Umbilical cord (tissue), 2 donors: ENCODE results near the gene PRR13. TPM values are rescaled to one million over a fixed set of nuclear protein-coding genes. Genes with fewer than 3 reads are reported as not detected.
A peak's percentile ranks its signal among the peaks of the same experiment; 100 is the strongest.
"Not testable (repeated sequence)": the region's sequence is repeated elsewhere in the genome, so short reads cannot be mapped to it uniquely, and the experiment has no call there.

Experiments used
- DNase-seq: peaks from one replicate; pipeline ENCODE4 v3.0.0-alpha.2; 2015; ENCODE audit warnings: low spot score
- total RNA-seq: library from RNA; depleted of rRNA; stranded (reverse); fragments of >200 nt; gene quantifications from one replicate; pipeline ENCODE4 v1.2.3, GENCODE V29; 2014; ENCODE audit warnings: low replicate concordance; ENCODE audit not compliant: insufficient read depth

Gene PRR13
- total RNA-seq, 1 donor from 2014 or later, result 26.0 TPM

DNA sequence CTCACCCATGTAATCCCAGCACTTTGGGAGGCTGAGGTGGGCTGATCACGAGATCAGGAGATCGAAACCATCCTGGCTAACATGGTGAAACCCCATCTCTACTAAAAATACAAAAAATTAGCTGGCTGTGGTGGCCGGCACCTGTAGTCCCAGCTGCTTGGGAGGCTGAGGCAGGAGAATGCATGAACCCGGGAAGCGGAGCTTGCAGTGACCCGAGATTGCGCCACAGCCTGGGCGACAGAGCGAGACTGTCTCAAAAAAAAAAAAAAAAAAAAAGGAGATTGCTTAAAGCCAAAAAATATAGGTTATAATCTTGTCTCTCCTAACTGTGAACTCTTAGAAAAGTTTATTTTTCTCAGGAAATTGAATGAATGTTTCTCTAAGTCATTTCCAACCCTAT, 6.2 kb upstream of the PRR13 start:
- not testable (repeated sequence) for DNase-seq

DNA sequence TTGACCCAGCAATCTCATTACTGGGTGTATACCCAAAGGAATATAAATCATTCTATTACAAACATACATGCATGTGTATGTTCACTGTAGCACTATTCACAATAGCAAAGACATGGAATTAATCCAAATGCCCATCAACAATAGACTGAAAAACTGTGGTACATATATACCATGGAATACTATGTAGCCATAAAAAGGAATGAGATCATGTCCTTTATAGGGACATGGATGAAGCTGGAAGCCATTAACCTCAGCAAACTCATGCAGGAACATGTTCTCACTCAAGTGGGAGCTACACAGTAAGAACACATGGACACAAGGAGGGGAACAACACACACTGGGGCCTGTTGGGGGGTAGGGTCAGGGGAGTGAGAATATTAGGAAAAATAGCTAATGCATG, 2.0 kb upstream of the PRR13 start:
- not testable (repeated sequence) for DNase-seq

DNA sequence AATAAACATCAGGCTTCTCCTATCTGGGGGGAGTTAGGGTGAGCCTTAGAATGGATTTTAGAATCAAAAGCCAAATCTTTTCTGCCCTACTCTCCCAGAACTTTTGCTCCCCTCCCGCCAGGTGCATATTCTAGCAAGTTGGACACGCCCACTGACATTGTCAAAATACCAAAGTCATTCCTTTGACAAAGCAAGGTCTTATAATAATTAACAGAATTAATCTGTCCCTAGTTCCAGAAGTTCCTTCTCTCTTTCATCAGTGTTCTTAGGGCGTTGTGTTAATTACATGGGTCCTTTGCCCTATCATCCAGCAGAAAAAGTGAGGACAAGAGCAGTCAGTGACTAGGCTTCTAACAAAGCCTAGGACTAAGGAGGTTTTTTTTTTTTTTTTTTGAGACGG, 2.4 kb downstream of the PRR13 start:
- DNase-seq, result no peak

DNA sequence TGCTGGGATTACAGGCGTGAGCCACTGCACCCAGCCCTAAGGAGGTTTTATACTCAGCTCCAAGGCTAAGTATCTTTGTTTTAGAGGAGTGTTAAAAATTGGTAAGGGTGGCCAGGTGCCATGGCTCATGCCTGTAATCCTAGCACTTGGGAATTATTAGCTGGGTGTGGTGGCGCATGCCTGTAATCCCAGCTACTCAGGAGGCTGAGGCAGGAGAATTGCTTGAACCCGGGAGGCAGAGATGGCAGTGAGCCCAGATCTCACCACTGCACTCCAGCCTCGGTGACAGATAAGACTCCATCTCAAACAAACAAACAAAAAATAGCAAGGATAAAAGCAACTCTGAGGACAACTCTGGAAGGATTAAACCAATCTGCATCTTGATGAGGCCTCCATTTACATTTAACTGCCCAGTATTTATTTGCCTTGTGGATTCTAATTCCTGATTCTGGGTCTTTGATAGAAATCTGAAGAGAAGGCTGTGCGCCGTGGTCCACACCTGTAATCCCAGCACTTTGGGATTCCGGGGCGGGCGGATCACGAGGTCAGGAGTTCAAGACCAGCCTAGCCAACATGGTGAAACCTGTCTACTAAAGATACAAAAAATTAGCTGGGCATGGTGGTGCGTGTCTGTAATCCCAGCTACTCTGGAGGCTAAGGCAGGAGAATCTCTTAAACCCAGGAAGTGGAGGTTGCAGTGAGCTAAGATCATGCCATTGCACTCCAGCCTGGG, 3.2 kb downstream of the PRR13 start:
- DNase-seq, result not testable (repeated sequence)

GRCh38 chr12:53450936-53451335, 9.4 kb downstream of the PRR13 start:
- DNase-seq, result no peak

DNA sequence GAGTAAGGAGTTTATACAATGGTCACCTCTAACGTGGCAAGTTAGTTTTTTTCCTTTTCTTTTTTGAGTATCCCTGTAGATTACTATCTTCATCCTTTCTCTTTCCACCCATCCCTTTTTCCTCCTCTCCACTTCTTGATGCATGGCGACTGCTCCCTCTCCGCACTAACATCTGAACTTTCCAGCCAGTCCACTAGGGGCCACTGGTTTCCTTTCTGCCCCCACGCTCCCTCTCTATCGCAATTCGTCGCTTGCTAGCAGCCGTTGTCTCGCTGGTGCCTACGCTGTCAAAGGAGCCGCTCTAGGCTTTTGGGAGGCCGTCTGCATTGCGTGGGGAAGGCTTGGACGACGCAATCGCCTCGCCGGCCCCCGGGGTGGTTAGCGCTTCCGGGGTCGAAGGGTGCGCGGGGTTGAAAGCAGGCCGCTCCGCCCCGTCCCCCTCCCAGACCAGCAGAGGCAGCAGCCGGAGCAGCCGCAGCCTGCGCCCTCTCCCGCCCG, 10.2 kb downstream of the PRR13 start, which contains the start of gene PCBP2:
Gene PCBP2, plus strand, starts transcription at position 442 of the 498 bp plus-strand sequence. CDS start 2,699 bp downstream, outside the sequence.
- DNase-seq, result peak; percentile 100

DNA sequence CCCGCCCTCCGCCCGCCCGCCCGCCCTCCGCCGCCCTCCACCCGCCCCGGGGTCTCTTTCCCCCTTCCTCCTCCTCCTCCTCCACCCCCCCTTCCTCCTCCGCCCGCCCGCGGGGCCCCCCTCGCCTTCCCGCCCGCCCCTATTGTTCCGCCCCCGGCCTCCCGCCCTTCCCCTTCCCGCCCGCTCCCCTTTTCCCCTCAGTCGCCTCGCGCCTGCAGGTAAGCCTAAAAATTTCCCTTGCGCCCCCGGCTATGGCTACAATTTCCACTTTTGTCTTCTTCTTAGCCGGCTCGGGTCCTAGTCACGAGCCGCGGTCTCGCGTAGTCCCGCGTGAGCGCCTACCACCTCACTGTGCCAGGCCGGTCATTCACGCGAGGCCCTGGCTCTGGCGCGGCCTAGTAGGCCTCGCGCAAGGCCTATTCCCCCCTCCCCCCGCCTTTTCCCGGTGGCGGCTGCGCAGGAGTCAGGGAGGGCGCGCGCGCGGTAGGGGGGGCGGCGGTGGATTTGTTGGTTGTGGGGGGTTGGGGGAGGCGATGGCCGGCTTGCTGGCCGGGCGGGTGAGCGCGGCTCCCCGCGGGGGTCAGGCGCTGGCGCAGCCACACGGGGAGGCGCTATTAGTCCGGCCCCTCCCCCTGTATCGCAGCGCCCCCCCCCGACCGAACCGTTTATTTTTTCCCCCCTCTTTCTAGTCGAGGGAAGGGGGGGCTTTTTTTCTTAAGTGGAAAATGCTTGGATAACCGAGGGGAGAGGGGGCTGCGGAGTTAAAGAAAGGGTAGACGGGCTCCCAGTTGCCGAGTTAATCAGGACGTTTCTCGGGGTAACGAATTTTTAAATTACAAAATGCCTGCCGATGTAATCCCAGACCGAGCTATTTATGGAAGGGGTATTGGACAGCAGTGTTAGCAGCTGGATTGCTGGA, 10.9 kb downstream of the PRR13 start:
- peak; percentile 86 for DNase-seq

DNA sequence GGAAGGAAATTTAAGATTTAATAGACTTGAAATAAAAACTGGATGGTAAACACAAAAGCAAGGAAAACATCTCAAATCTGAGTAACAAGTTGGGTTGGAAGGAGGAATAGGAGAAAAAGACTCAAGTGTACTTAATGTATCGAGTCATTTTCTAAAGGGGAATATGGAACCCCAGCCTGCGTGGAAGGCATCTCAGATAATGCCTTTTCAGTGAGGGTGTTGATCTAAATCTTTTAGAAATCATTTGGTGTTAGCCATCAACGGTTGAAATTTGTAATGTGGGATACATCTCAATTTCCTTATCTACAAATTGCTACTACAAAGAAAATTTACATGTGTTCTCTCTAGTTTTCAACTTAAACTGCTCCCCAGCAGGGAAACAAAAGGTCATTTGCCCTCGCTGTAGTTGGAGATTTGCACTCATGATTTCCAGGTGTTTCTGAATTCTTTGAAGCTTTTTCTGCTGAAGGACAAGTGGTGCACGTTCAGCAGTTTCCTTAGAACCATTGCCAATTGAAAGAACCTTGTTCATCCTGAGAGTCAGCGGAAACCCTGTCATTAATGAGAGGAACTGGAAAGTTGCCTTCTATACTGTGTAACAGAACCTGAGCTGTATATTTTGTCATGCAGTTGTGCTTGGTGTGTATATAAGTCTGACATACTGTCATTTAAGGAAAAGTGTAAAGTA, 12.6 kb downstream of the PRR13 start:
- DNase-seq, result no peak

DNA sequence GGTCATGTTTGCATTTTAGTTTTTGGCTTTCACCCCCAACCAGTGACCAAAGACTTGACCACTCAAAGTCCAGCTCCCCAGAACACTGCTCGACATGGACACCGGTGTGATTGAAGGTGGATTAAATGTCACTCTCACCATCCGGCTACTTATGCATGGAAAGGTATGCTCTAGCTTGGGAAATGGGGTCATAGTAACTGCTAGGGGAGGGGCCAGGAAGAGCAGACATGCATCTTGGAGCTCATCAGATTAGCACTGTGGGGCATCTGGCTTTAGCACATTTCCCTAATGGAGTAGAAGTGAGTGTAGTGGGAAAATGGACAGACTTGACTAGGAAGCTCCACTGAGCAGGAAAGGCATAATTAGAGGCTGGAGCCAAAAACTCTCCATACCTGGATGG, 13.2 kb downstream of the PRR13 start:
- DNase-seq, result no peak

DNA sequence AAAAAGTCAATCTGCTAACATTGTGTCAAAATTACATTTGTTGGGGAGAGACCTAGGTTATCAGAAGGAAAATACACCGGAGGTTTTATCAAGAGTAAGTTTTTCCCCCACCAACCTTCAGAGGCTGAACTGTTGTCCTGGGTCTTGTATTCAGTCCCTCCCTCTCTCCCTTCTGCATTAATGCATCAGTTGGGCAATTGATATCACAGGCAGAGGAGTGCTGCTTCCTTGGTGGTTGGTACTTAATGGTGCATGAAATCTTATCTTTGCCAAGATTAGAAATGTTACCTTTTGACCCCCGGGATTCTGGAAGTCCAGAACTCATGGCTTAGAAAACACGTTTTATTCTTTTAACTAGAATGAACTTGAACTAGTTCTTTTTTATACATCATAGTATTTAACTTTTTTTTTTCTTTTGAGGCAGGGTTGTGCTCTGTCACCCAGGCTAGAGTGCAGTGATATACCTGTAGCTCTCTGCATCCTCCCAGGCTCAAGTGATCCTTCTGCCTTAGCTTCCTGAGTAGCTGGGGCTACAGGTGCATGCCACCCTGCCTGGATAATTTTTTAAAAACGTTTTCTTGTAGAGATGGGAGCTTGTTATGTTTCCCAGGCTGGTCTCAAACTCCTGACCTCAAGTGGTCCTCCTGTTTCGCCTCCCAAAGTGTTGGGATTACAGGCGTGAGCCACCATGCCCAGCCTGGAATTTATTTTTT, 15.3 kb downstream of the PRR13 start:
- DNase-seq, result no peak

- no peak for DNase-seq
Measured at GRCh38 chr12:53459097-53459496, 17.6 kb downstream of the PRR13 start.

GRCh38 chr12:53461059-53461458, 19.5 kb downstream of the PRR13 start:
- DNase-seq, result no peak

DNA sequence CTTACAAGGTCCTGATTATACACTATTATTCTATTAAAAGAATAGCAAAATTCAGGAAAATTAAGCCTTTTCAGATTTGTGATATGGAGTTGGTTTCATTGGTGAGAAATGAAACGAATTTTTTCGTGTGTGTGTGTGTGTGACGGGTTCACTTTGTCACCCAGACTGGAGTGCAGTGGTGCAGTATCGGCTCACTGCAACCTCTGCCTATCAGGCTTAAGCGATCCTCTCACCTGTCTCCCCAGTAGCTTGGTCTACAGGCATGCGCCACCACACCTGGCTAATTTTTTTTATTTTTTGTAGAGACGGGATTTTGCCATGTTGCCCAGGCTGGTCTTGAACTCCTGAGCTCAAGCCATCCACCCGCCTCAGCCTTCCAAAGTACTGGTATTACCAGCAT, 20.1 kb downstream of the PRR13 start:
- no peak for DNase-seq

DNA sequence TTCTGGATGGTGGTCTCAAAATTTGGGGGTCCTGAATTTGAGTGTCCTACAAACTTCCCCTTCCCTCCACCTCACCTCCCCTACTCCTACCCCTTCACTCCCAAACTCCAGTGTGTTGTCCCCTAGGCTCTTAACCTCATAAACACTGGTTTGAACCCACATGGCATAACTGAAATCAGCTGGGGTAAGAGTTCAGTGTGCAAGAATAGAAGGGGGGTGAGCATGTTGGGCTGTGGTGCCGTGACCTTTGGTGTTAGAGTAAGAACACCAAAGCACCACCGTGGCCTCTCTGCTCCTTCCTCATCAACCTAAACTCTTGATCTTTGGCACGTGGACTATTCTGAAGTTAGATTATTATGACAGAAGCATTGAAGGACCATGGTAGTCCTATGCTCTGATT, 21.4 kb downstream of the PRR13 start:
- no peak for DNase-seq

DNA sequence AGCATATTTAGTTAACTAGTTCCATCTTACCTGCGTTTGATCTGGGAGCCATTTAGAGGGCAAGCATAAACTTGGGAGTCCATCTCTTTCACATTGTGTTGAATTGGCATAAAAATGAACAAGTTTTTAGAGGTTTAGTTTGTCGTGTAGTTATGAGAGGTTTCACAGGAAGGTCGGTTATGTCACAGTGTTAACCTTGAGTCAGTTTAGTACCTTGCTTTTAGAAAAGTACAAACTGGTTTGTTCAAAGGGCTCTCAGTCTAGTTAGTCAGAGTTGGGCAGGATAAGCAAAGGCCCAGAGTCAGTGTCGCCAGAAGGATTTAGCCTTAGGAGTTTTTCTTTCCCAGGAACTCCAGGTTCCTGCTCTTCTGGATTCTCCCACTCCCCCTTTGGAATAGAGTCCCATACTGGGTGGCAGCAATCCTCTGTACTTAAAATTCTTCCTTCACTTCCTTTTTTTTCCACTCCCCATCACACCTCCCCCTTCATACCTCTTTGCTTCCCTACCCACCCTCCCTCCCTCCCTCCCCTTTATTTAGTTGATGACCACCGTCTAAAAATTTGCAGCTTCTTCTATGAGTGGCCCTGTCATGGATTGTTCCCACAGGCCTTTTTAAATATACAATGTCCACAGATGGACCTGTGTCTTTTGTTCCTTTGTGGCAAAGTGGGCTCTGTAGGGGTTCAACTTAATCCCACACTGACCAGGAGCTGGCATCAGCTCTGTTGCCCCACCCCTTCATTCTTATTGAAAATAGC, 22.4 kb downstream of the PRR13 start:
- DNase-seq, result no peak

- no peak for DNase-seq
Measured at GRCh38 chr12:53464685-53465418, 23.3 kb downstream of the PRR13 start.

DNA sequence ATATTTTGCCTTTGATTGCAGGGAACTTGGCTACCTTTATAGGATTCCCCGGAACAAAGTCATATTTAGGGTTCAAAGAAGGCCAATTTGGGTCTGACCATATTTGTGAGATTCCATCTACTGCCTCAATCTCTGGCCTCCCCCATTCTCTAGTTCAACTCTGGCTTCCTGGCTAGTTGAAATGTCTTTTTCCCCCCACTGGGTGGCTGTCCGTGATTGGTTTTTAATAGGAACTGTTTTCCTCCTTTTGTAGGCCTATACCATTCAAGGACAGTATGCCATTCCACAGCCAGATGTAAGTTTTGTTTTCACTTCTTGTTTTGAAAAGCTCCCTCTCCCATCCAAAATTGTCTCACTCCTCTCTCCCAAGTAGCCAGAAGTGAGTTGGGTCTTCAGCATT, 24.1 kb downstream of the PRR13 start:
- DNase-seq, result no peak

- DNase-seq, result no peak
Measured at GRCh38 chr12:53466640-53467039, 25.1 kb downstream of the PRR13 start.

GRCh38 chr12:53467082-53467481, 25.5 kb downstream of the PRR13 start:
- DNase-seq, result no peak

DNA sequence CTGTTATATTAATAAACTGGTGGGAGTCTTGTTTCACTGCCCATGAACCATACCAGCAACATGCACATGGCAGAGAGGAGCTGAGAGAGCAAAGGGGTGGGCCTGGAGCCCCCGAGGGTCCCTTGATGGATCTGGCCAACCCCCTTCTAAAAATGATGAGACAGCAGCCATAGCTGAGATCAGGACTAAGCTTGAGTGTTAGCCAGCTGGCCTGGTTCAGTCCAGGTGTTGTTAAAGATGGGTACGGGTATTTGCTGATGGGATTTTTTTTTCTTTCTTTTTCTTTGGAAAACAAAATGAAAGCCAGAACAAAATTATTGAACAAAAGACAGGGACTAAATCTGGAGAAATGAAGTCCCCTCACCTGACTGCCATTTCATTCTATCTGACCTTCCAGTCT, 26.3 kb downstream of the PRR13 start:
- DNase-seq, result no peak
